ENCODE data around the gene FUCA1. TPM values are rescaled to one million over a fixed set of nuclear protein-coding genes. Genes with fewer than 3 reads are reported as not detected.

FUCA1 gene
- total RNA-seq, 4 donors from 2014 or later, result 10.1 to 32.2 (median 17.5) TPM

DNA sequence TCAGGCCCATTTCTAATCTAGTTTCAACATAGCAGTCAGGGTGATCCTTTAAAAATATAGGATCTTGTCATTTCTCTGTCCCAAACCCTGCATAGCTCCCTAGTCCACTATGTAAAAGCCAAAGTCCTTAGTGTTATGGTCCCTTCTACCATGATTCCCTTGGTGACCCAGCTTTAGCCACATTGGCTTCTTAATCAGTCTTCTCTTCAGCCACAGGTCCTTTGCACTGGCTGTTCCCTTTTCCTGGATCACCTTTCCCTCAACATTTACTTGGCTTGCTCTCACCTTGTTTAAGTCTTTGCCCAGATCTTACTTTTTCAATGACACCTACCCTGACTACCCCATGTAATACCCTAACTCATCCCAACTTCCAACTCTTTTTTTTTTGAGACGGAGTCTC, 11.7 kb upstream of the FUCA1 start:
- intact Hi-C loops (cut with DNase I), result no loop called here
- no peak for TF ChIP-seq POLR2A (IDR thresholded peaks at IDR 0.05)
- TF ChIP-seq, protein P1, sequence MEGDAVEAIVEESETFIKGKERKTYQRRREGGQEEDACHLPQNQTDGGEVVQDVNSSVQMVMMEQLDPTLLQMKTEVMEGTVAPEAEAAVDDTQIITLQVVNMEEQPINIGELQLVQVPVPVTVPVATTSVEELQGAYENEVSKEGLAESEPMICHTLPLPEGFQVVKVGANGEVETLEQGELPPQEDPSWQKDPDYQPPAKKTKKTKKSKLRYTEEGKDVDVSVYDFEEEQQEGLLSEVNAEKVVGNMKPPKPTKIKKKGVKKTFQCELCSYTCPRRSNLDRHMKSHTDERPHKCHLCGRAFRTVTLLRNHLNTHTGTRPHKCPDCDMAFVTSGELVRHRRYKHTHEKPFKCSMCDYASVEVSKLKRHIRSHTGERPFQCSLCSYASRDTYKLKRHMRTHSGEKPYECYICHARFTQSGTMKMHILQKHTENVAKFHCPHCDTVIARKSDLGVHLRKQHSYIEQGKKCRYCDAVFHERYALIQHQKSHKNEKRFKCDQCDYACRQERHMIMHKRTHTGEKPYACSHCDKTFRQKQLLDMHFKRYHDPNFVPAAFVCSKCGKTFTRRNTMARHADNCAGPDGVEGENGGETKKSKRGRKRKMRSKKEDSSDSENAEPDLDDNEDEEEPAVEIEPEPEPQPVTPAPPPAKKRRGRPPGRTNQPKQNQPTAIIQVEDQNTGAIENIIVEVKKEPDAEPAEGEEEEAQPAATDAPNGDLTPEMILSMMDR (IDR thresholded peaks at IDR 0.05), result no peak
- no peaks in the 10 kb centered on the region for H3K36me3 ChIP-seq
- H3K27ac ChIP-seq, result no peak overlapping the region
- WGBS, 2 donors, result 100% methylated on average over 1 of the region's 1 CpG
- no peaks in the 10 kb centered on the region for H3K27me3 ChIP-seq
- H3K4me3 ChIP-seq, result no peak overlapping the region
- H3K9me3 ChIP-seq, result peaks cover 0 to 24% (median 10%) of the 10 kb centered on the region in 3 donors
- no peaks in the 10 kb centered on the region for H3K4me1 ChIP-seq
- no peak for DNase-seq

DNA sequence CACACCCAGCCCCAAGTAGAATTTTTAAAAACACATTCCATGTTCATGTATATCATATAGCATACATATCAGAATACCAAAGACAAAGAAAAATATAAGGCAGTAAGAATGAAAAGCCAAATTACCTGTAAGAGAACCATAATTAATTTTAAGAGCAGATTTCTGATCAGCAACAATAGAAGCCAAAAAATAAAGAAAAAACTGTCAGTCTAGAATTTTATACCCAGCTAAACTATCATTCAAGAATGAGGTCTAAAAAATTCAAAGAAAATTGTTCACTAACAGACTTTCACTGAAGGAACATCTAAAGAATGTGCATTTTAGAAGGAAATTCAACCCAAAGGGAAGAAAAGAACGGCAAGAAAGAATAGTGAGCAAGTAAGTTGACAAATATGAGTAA, 10.6 kb upstream of the FUCA1 start:
- intact Hi-C loops (cut with DNase I), result no loop called here
- no peak for DNase-seq
- H3K36me3 ChIP-seq, result no peaks in the 10 kb centered on the region
- no peaks in the 10 kb centered on the region for H3K4me1 ChIP-seq
- H3K27ac ChIP-seq, result no peak overlapping the region
- peaks cover 0 to 24% (median 10%) of the 10 kb centered on the region in 3 donors for H3K9me3 ChIP-seq
- 70 to 74% methylated on average over 1 of the region's 1 CpG for WGBS, 2 donors
- no peaks in the 10 kb centered on the region for H3K27me3 ChIP-seq
- no peak overlapping the region for H3K4me3 ChIP-seq
- no peak for TF ChIP-seq POLR2A (IDR thresholded peaks at IDR 0.05)
- TF ChIP-seq, protein P1 (IDR thresholded peaks at IDR 0.05), result no peak

GRCh38 chr1:23875382-23875781, 7.3 kb upstream of the FUCA1 start:
- intact Hi-C loops (cut with DNase I), result no loop called here
- WGBS, 2 donors, result 33 to 88% methylated on average over 1 to 3 of the region's 3 CpGs
- H3K9me3 ChIP-seq, result peaks cover 0 to 24% (median 10%) of the 10 kb centered on the region in 3 donors
- no peak overlapping the region for H3K4me3 ChIP-seq
- TF ChIP-seq, protein P1 (IDR thresholded peaks at IDR 0.05), result no peak
- no peak for TF ChIP-seq POLR2A (IDR thresholded peaks at IDR 0.05)
- H3K36me3 ChIP-seq, result no peaks in the 10 kb centered on the region
- no peak for DNase-seq
- no peak overlapping the region for H3K27ac ChIP-seq
- no peaks in the 10 kb centered on the region for H3K27me3 ChIP-seq
- no peaks in the 10 kb centered on the region for H3K4me1 ChIP-seq

DNA sequence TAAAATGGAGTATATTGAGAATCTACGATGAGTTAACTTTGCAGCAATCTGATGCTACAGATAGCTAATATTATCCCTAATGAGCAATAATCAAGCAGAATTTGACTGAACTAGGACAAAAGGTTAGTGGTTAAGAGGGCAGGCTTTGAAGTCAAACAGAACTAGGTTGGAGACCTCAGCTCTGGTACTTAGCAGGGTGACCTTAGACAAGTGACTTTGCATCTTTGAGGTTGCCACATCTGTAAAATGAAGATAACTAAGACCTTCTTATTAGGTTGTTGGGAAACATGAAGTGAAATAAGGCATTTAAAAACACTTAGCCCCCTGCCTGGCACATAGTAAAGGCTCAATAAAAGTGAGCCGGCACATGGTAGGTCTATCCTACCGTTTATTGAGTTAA, 4.3 kb upstream of the FUCA1 start:
- no peak for DNase-seq
- TF ChIP-seq, protein P1 (IDR thresholded peaks at IDR 0.05), result no peak
- TF ChIP-seq POLR2A (IDR thresholded peaks at IDR 0.05), result no peak
- intact Hi-C loops (cut with DNase I), result no loop called here
- H3K36me3 ChIP-seq, result no peaks in the 10 kb centered on the region
- no peaks in the 10 kb centered on the region for H3K27me3 ChIP-seq
- no peak overlapping the region for H3K27ac ChIP-seq
- H3K4me1 ChIP-seq, result peaks cover 1 to 14% (median 7%) of the 10 kb centered on the region in 3 donors
- H3K4me3 ChIP-seq, result no peak overlapping the region
- no peaks in the 10 kb centered on the region for H3K9me3 ChIP-seq
- WGBS, 2 donors, result 83 to 93% methylated on average over 3 of the region's 3 CpGs

DNA sequence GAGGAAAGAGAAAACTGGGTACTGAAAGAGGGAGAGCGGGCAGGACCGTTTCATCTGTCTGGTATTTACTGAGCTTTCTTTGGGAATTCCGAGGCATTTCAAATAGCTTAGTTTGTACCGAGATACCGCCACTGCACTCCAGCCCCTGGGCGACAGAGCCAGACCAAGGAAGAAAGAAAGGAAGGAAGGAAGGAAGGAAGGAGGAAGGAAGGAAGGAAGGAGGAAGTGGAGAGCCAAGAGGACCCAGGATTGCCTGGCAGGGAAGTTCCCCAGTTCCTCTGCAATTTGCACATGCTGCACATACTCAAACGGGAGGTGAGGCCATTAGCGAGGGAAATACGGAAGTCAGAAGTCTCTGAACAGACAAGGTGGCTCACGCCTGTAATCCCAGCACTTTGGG, 961 bp upstream of the FUCA1 start:
- Histone ChIP-seq H3K4me3 (peak overlapping the region in 3 of 4 donors; percentile 73 to 88 (median 76)), H3K9me3 (no peaks in the 10 kb centered on the region), H3K4me1 (peaks cover 11 to 35% (median 14%) of the 10 kb centered on the region in 3 donors), H3K27ac (peak overlapping the region in 2 of 4 donors; percentile 81 to 83), H3K36me3 (peaks cover 0 to 14% (median 3%) of the 10 kb centered on the region in 3 donors), H3K27me3 (no peaks in the 10 kb centered on the region)
- intact Hi-C loops (cut with DNase I), result loop anchor here (10.0 kb wide), 1 partner anchor 64 kb away; the partner anchor contains the start of gene GALE
- no peak for TF ChIP-seq POLR2A (IDR thresholded peaks at IDR 0.05)
- TF ChIP-seq, protein P1 (IDR thresholded peaks at IDR 0.05), result no peak
- WGBS, 2 donors, result 55 to 56% methylated on average over 10 of the region's 10 CpGs
- DNase-seq, result no peak
